Tongue (tissue), 2 donors: ENCODE data around the gene ANKFN1. TPM values are rescaled to one million over a fixed set of nuclear protein-coding genes. Genes with fewer than 3 reads are reported as not detected.

Experiments used
- DNase-seq: peaks from one replicate; pipeline ENCODE4 v3.0.0-alpha.2; 2015
- total RNA-seq: library from RNA; depleted of rRNA; stranded (reverse); fragments of >200 nt; gene quantifications from one replicate; pipeline ENCODE4 v1.2.3, GENCODE V29; 2014

The ANKFN1 gene
- total RNA-seq, 1 donor from 2014 or later, result 1.7 TPM

- DNase-seq, result no peak
Observed at GRCh38 chr17:56447171-56447570, 293.9 kb downstream of the ANKFN1 start.

- DNase-seq, result no peak
Observed at GRCh38 chr17:56448371-56448770, 295.1 kb downstream of the ANKFN1 start.

GRCh38 chr17:56449176-56449575, 295.9 kb downstream of the ANKFN1 start:
- DNase-seq, result no peak

- DNase-seq, result no peak
Observed at GRCh38 chr17:56451629-56452028, 298.4 kb downstream of the ANKFN1 start.

- no peak for DNase-seq
Observed at GRCh38 chr17:56452461-56452860, 299.2 kb downstream of the ANKFN1 start.

GRCh38 chr17:56457501-56457900, 304.2 kb downstream of the ANKFN1 start:
- DNase-seq, result no peak

DNA sequence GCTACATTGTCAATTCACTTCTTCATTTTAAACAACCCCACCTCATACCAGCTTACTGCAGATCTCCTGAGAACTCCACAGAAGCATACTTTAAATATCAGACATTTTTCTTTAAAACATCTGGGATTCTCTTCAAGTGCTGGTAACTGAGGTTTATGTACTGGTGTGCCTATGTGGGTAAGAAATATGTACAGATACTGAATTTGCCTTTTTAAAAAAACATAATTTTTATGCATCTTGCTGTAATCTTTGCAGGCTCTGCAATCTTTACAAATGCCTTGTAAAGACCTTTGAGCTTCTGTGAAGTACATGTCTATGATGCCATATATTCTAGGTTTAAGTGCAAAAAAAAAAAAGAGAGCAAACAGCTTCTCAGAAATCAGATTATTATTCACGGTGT, 312.6 kb downstream of the ANKFN1 start:
- DNase-seq, result no peak

DNA sequence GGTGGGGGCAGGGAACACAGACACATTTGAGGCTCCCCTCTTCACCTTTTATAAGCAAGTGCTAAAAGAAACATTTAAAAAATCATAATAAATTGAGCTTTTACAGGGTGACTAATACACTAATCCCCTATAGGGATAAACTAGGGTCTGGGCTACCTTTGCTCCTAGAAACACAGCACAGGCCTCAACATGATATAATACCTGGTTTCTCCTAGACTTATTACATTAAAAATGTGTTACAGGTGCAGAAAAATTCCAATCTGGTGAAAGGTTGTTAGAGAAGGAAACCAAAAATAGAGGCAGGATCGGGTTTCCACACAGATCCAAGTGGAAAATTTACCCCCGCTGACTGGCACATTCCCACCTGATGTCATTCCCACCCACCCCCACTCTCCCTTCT, 315.6 kb downstream of the ANKFN1 start:
- DNase-seq, result no peak

- DNase-seq, result no peak
Observed at GRCh38 chr17:56471696-56472095, 318.4 kb downstream of the ANKFN1 start.

- DNase-seq, result no peak
Observed at GRCh38 chr17:56475116-56475515, 321.8 kb downstream of the ANKFN1 start.

DNA sequence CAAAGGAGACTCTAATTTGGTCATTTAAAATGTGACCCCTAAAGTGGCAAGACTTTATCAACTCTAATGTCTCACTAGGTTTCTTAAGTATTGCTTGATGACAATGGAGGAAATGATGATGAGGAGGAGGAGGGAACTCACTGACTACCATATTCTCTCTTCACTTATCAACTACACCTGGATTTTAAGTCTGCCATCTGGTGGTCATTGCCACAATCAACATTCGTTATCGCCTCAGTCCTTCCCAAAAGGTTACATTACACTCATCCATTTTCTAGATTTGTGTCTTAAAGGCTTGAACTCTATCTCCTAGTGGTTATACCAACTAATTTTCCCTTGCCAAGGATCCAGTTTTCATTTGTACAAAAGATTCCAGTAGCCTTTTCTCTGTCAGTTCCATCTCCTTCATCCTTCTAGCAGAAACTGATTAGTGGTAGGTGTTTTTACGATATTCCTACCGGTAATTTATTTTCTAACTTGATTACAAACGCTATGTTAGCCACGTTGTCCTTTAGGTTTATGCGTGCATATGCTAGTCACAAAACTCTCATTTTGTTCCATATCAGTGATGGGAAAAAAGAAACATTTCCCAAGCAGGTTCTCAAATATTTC, 325.7 kb downstream of the ANKFN1 start:
- DNase-seq, result peak; percentile 19

- peak; percentile 74 for DNase-seq
Observed at GRCh38 chr17:56480501-56480900, 327.2 kb downstream of the ANKFN1 start.

DNA sequence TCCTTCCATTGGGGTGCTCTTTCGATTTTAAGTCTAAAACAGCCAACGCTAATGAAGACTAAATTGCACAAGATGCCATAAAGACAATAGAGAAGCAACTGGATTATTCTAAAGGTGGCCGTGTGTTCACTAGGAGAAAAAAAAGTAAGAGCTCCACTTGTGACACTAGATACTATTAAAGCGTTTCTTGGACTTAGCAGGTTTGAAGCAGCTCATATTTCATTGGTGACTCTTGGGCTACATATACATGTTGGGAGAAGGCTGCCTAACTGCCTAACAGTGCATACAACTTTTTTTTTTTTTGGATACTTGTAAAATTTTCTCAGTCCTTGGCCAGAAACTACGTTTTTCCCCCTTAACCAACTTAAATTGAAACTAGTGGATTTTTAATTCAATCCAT, 328.4 kb downstream of the ANKFN1 start:
- DNase-seq, result peak; percentile 38

- DNase-seq, result no peak
Observed at GRCh38 chr17:56482229-56482628, 329.0 kb downstream of the ANKFN1 start.

GRCh38 chr17:56486732-56487131, 333.5 kb downstream of the ANKFN1 start:
- DNase-seq, result no peak

DNA sequence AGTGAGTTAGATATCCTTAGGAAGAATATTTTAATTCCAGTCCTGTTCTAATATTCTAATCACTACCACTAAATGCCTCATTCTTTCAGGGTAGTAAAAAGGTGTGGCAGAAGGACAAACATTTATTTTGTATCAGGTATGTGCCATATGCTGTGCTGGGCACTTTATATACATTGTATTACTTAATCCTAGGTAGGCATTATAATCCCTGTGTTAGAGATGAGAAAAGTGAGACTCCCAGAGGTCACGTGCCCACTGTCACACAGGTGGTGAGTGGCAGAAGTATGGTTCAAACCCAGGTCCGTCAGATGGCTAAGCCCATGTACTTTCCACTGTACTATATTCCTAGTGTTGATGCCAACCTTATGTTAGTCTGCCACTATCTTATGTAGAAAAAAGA, 335.5 kb downstream of the ANKFN1 start:
- DNase-seq, result no peak

GRCh38 chr17:56489980-56490379, 336.7 kb downstream of the ANKFN1 start:
- no peak for DNase-seq

DNA sequence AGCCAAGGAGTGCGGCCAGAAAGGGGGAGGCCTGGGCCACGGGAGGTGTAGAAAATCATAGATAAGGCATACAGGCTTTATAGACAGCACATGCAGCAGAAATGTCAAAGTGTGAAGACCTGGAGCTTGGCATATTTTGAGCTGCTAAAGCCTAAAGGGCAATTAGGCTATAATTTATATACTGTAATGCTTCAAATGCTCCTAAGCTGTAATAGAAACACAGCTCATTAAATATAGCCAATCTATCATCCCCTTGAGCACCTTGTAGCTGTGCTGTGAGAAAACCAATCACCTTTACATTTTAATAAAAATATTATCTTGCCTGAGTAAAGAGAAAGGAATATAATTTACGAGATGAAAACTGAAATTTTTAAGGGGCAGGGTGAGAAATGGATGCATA, 342.3 kb downstream of the ANKFN1 start:
- no peak for DNase-seq

DNA sequence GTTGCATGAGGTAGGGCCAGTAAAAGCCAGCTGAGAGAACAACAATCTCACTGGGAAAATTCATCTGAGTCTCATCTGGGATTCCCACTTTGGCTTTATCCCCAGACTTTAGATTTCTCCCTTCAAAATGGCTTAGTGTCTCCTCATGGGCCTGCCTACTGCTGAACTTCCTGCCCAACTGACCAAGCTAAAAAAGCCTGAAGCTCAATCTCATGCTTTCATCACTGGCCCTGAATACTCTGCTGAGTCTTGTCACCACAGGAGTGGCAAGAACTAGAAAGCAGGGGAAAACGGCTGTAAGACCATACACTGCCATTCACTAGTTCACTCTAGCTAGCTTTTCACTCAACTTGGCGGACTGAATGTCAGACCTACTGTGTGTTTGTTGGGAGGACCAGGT, 343.9 kb downstream of the ANKFN1 start:
- DNase-seq, result no peak

DNA sequence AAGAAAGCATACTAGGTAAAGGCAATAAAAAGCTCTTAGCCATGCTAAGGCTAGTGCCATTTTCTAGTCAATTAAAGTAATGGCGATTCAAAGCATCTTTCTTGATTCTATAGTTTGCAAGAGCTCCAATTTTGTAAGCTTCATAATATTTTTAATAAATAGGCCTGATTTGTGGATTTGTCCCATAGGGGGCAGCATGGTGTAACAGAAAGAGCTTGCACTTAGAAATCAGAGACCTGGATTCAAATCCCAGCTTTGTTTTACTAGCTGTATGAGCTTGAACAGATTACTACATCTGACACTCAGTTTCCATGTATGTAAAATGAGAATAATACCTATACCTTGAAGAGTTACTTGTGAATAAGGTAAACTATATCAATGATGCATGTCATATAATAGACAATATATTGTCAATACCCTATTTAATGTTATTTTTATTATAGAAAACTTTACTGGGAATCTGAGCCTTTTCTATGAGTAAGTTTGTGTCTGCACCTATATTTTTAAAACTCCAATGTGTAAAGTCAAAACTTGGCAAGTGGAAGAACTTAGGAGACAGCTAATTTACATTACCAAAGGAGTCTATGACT, 346.6 kb downstream of the ANKFN1 start:
- peak; percentile 59 for DNase-seq

DNA sequence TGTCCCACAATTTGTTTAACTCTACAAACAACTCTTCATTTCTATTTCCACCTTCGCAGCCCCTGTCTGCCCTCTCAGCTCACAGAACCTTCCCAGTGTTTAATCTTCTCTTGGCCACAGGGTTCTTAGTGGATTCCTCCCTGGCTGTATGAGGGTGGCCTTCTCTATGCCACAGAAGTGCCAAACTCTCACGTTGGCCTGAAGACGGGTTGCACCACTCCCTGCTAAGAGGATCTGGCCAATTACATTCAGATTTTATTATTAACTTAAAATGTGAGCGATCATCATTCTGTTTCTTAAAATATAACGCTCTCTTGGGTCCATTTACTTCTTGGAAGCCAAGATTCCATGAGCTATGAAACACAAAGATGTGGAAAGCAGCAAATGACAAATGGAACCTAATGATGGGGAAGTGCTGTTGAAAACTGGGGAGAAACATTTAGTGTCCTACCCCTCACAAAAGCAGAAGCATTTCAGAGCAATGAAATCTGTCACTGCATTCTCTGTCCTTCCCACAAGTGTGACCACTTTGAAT, 348.9 kb downstream of the ANKFN1 start:
- no peak for DNase-seq

DNA sequence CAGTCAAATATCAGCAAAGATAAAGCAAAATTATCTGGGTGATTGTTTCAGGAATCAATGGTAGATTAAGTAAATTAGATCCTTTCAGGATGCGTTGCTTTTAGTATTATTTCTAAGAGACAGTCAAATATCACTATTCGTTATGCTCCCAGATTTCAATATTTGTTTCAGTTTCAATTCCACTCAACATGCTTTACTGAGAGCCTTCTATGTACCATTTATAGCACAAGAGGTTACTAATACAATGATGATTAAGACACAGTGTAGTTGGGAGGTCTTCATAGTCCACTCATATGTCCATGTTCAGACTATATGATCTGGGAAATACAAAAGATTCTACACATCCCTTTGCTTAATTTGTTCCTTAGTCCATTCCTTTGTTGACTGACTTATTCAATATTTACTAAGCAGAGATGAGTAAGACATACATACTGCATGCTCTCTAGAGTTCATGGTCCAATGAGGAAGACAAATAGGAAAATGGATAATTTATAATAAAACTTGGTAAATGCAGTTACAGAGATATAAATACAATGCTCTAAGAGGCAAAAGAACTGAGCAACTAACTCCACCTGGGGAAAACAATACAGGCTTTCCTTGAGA, 352.0 kb downstream of the ANKFN1 start:
- no peak for DNase-seq

GRCh38 chr17:56506349-56506748, 353.1 kb downstream of the ANKFN1 start:
- no peak for DNase-seq
